Cardiac muscle cell (in vitro differentiated cells and primary cell): ENCODE data around the gene KCNH6. TPM values are rescaled to one million over a fixed set of nuclear protein-coding genes. Genes with fewer than 3 reads are reported as not detected.

ENCODE experiments used
- DNase-seq, 2 donors: peaks; one replicate each; pipeline versions ENCODE4 v3.0.0 to v3.0.0-alpha.2; 2010 to 2017; ENCODE audit warnings: low read depth in 1 of 2, low spot score in 1 of 2
- H3K27ac ChIP-seq: fragments of 200-600 bp; sonication (generic); 2 replicates; pipeline ENCODE4 v1.5.1; 2016
- H3K27me3 ChIP-seq: fragments of 200-600 bp; sonication (generic); 2 replicates; pipeline ENCODE4 v1.6.0; 2016; ENCODE audit warnings: control low read depth
- H3K36me3 ChIP-seq: fragments of 200-600 bp; sonication (generic); 2 replicates; pipeline ENCODE4 v1.5.1; 2016; ENCODE audit warnings: control low read depth
- H3K4me1 ChIP-seq: fragments of 200-600 bp; sonication (generic); 2 replicates; pipeline ENCODE4 v1.8.1; 2017; ENCODE audit warnings: low read depth, mild to moderate bottlenecking, mixed run types
- H3K4me3 ChIP-seq: fragments of 200-600 bp; sonication (generic); 2 replicates; pipeline ENCODE4 v1.5.1; 2016; ENCODE audit warnings: mild to moderate bottlenecking
- H3K9me3 ChIP-seq: fragments of 200-600 bp; sonication (generic); 2 replicates; pipeline ENCODE4 v1.5.1; 2017; ENCODE audit warnings: low read depth, mild to moderate bottlenecking, control low read depth
- CTCF ChIP-seq: IDR thresholded peaks from 2 replicates; pipeline ENCODE4 v1.5.1; 2012; ENCODE audit warnings: low read depth, mild to moderate bottlenecking, low read length
- polyA plus RNA-seq: library from polyadenylated mRNA; unstranded; fragments of >200 nt; fragmentation: Nextera tagmentation; extraction: Ambion mirVana; gene quantifications from 2 replicates; pipeline ENCODE4 v1.2.1, GENCODE V29; 2016
- total RNA-seq: library from RNA; depleted of rRNA; stranded (reverse); fragments of >200 nt; gene quantifications from 2 replicates; pipeline ENCODE4 v1.2.3, GENCODE V29; 2016

Gene KCNH6
- total and polyA plus RNA-seq, 2 experiments from 2014 or later: 0.06 to 0.44 TPM

- no peaks in the 10 kb centered on the region for H3K9me3 ChIP-seq
- no peak overlapping the region for H3K4me3 ChIP-seq
- no peak for DNase-seq
- peaks cover 22% of the 10 kb centered on the region for H3K27me3 ChIP-seq
- no peaks in the 10 kb centered on the region for H3K4me1 ChIP-seq
- no peak overlapping the region for H3K27ac ChIP-seq
- H3K36me3 ChIP-seq: no peaks in the 10 kb centered on the region
- no peak for TF ChIP-seq CTCF
These were observed 11.0 kb downstream of the KCNH6 start for GRCh38 chr17:63534078-63534570.

GRCh38 chr17:63534816-63535455, 11.8 kb downstream of the KCNH6 start:
- TF ChIP-seq CTCF: no peak
- Histone ChIP-seq H3K9me3 (no peaks in the 10 kb centered on the region), H3K36me3 (no peaks in the 10 kb centered on the region), H3K27me3 (peaks cover 30% of the 10 kb centered on the region), H3K4me1 (no peaks in the 10 kb centered on the region), H3K27ac (no peak overlapping the region), H3K4me3 (no peak overlapping the region)
- no peak for DNase-seq

GRCh38 chr17:63535640-63536039, 12.5 kb downstream of the KCNH6 start:
- no peak for TF ChIP-seq CTCF
- Histone ChIP-seq H3K4me3 (no peak overlapping the region), H3K4me1 (no peaks in the 10 kb centered on the region), H3K27me3 (peaks cover 37% of the 10 kb centered on the region), H3K27ac (no peak overlapping the region), H3K36me3 (no peaks in the 10 kb centered on the region), H3K9me3 (no peaks in the 10 kb centered on the region)
- no peak for DNase-seq

- Histone ChIP-seq H3K4me3 (no peak overlapping the region), H3K4me1 (no peaks in the 10 kb centered on the region), H3K36me3 (no peaks in the 10 kb centered on the region), H3K27ac (no peak overlapping the region), H3K9me3 (no peaks in the 10 kb centered on the region), H3K27me3 (peaks cover 41% of the 10 kb centered on the region)
- TF ChIP-seq CTCF: no peak
- DNase-seq: no peak
These were observed 13.8 kb downstream of the KCNH6 start for GRCh38 chr17:63537001-63537400.

- no peaks in the 10 kb centered on the region for H3K36me3 ChIP-seq
- H3K9me3 ChIP-seq: no peaks in the 10 kb centered on the region
- H3K4me3 ChIP-seq: no peak overlapping the region
- no peak overlapping the region for H3K27ac ChIP-seq
- DNase-seq: peak; percentile 6 to 56
- H3K27me3 ChIP-seq: peaks cover 41% of the 10 kb centered on the region
- no peak for TF ChIP-seq CTCF
- H3K4me1 ChIP-seq: no peaks in the 10 kb centered on the region
These were observed 15.0 kb downstream of the KCNH6 start for GRCh38 chr17:63537991-63538692.
